Activated naive CD8-positive, alpha-beta T cell treated with anti-CD3 and anti-CD28 coated beads, Interleukin-2, amount 50 U/mL, for 24 hours (primary cell): ENCODE data around the gene NBAS.

ENCODE experiments used
- ATAC-seq: fragments of 150-1000 bp; cut with Tn5 transposase; one replicate; pipeline ENCODE4 v1.10.0; 2021
- DNase-seq: peaks from one replicate; pipeline ENCODE4 v3.0.0; 2021
- H3K27ac Mint-ChIP-seq: one replicate; pipeline ENCODE4 v1.8.0; 2021; ENCODE audit warnings: mild to moderate bottlenecking, mixed read lengths
- H3K27me3 Mint-ChIP-seq: one replicate; pipeline ENCODE4 v1.8.0; 2021; ENCODE audit warnings: mixed read lengths
- H3K36me3 Mint-ChIP-seq: one replicate; pipeline ENCODE4 v1.8.0; 2021; ENCODE audit warnings: low read depth, mixed read lengths
- H3K4me1 Mint-ChIP-seq: one replicate; pipeline ENCODE4 v1.8.0; 2021; ENCODE audit warnings: mixed read lengths
- H3K4me3 Mint-ChIP-seq: one replicate; pipeline ENCODE4 v1.8.0; 2021; ENCODE audit warnings: mild to moderate bottlenecking, moderate library complexity, mixed read lengths
- H3K9me3 Mint-ChIP-seq: one replicate; pipeline ENCODE4 v1.8.0; 2021; ENCODE audit warnings: mixed read lengths

The NBAS gene

DNA sequence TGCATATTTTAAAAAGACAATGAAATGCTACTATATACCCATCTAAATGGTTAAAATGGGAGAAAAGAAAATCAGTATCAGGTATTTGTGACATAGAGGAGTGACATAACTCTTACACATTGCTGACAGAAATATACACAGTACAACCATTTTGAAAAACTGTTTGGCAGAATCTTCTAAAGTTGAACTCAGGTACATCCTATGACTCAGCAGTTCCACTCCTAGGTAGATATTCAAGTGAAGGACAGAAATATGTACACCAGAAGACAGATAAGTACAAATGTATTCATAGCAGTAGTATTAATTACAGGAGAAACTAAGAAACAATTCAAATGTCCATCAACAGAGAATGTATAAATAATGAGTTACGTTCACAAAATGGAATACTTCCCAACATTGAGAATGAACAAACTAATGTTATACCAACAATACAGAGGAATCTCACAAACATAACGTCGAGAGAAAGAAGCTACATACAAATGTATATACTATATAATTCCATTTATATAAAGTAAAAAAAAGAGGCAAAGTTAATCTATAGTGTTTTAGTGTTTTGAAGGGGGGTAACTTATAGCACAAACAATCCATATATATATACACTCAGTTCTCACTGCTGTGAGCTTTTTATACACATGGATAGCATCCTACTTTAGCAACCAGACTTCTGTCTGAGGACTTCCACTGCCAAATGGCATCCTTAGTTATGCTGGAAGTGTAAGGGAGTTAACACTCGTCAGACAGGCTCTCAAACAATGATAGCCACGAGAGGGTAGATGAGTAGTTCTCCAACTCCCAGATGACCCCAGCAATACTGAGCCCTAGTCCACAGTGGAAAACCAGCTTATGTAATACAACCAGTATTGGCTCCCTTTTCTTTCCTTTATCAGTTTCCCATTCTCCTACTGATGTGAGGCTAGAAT, 172.5 kb downstream of the NBAS start:
- DNase-seq (no peak), ATAC-seq (no peak)
- Mint-ChIP-seq H3K27ac (no peak overlapping the region), H3K27me3 (no peaks in the 10 kb centered on the region), H3K9me3 (no peaks in the 10 kb centered on the region), H3K4me3 (no peak overlapping the region), H3K4me1 (no peaks in the 10 kb centered on the region), H3K36me3 (peaks cover 35% of the 10 kb centered on the region)

DNA sequence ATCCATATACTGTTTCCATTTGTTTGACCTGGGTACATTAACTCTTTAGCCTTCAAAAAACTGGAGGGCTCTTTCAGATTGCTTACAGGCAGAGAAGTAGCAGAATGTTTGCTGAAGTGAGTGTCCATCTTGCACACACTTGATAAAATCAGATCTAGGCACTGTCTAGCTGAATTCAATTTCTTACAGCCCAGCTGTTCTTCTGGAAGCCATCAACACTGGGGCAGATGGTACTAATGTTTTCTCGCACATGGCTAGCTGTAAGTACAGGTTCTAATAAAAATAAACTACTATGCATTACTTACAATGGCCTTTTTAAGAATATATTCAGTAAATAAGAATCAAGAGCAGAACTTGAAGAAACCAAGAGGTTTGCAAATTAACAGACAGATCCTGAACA, 175.9 kb downstream of the NBAS start:
- no peaks in the 10 kb centered on the region for H3K27me3 Mint-ChIP-seq
- peaks cover 25% of the 10 kb centered on the region for H3K36me3 Mint-ChIP-seq
- no peak overlapping the region for H3K4me3 Mint-ChIP-seq
- H3K9me3 Mint-ChIP-seq: no peaks in the 10 kb centered on the region
- DNase-seq (no peak), ATAC-seq (no peak)
- no peaks in the 10 kb centered on the region for H3K4me1 Mint-ChIP-seq
- no peak overlapping the region for H3K27ac Mint-ChIP-seq

DNA sequence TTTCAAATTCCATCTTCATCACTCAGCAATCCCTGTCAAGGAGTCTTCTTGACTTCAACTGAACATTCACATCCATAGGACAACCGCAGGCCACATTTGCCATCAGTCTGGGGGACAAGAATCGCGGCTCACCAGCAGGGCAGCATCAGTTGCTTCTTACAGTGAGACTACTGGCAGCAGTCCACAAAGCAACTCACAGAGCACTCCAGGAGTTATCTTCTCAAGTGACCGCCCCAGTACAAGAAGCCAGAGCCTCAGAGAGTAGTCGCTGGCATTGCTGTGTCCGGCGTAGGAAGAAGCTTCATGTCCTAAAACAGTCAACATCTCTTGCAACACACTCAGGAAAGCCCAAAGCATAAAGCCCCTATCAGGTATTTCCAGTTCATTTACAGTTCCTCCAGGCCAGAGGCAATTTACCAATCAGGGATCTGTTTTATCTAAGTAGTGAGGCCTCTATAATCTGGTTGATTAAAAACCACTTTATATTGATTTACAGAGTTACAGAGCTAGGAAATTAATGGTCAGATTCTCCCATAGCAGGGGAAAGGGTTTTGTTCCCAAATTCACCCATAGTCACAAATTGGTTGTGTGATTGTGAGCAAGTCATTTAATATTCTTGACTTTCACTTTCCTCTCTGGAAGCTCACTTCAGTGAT, 177.3 kb downstream of the NBAS start:
- Mint-ChIP-seq H3K27ac (no peak overlapping the region), H3K36me3 (peaks cover 25% of the 10 kb centered on the region), H3K9me3 (no peaks in the 10 kb centered on the region), H3K4me3 (no peak overlapping the region), H3K27me3 (no peaks in the 10 kb centered on the region), H3K4me1 (peaks cover 2% of the 10 kb centered on the region)
- DNase-seq (no peak), ATAC-seq (no peak)

DNA sequence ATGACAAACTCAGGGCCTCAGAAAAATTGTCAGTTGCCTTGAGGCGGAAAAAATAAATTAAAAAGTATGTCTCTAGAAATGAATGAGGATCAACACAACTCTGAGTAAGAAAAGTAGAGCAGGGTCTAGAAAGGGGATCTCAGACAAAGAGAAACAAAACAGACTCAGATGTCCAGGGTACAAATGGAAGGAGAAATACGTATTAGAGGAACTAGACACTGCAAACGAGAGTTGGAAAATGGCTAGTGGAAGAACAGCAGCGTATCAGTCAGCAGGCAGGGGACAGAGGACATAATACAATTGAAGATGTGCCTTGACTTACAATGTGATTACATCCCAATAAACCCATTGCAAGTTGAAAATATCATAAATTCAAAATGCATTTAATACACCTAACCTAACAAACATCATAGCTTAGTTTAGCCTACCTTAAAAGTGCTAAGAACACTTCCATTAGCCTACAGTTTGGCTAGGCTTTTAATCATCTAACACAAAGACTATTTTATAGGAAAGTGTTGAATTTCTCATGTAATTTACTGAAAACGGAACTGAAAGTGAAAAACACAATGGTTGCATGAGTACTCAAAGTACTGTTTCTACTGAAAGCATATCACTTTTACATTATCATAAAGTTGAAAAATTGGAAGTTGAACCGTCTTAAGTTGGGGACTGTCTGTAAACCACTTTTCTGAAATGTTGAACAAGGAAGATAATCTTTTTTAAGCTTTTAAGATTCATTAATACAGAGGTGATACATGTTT, 182.8 kb downstream of the NBAS start:
- Mint-ChIP-seq H3K27ac (no peak overlapping the region), H3K9me3 (no peaks in the 10 kb centered on the region), H3K27me3 (no peaks in the 10 kb centered on the region), H3K4me1 (peaks cover 10% of the 10 kb centered on the region), H3K36me3 (peaks cover 35% of the 10 kb centered on the region), H3K4me3 (no peak overlapping the region)
- no peak for DNase-seq
- no peak for ATAC-seq

DNA sequence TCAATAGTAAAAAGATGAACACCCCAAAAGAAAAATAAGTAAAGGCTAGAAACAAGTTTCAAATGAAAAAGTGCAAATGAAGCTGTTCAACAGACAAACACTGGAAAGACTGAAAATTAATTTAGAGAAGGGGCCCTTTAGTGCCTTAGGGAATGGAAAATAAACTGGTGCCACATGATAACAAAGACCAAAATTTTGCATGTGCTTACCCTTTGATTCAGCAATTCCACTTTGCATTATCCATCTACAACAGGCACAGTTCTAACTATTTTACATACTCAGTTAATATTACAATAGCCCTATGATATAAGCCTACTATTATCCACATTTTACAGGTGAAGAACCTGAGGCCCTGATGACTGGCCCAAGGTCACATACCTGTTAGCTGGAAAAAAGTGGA, 183.9 kb downstream of the NBAS start:
- no peak for ATAC-seq
- Mint-ChIP-seq H3K36me3 (peaks cover 34% of the 10 kb centered on the region), H3K27me3 (no peaks in the 10 kb centered on the region), H3K4me1 (peaks cover 10% of the 10 kb centered on the region), H3K9me3 (no peaks in the 10 kb centered on the region), H3K4me3 (no peak overlapping the region), H3K27ac (no peak overlapping the region)
- no peak for DNase-seq

DNA sequence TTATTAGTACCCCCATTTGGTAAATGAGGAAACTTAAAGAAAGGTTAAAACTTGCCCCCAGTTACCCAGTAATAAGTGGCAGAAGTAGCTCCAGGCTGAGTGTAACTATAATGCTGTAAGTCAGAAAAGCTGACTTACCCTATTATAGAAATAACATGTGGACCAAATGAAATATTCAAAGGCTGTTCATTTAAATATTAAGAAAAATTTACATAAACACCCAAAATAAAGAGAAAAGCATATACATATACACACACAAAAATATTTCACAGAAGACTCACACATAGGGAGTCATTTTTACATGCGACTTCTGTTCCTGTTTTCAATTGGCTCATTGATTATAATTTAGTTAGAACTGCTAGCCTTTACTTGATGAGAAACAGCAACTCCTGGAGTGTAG, 189.1 kb downstream of the NBAS start:
- no peak for ATAC-seq
- no peaks in the 10 kb centered on the region for H3K27me3 Mint-ChIP-seq
- DNase-seq: no peak
- no peak overlapping the region for H3K27ac Mint-ChIP-seq
- H3K4me3 Mint-ChIP-seq: no peak overlapping the region
- H3K9me3 Mint-ChIP-seq: no peaks in the 10 kb centered on the region
- peaks cover 28% of the 10 kb centered on the region for H3K36me3 Mint-ChIP-seq
- peaks cover 2% of the 10 kb centered on the region for H3K4me1 Mint-ChIP-seq

DNA sequence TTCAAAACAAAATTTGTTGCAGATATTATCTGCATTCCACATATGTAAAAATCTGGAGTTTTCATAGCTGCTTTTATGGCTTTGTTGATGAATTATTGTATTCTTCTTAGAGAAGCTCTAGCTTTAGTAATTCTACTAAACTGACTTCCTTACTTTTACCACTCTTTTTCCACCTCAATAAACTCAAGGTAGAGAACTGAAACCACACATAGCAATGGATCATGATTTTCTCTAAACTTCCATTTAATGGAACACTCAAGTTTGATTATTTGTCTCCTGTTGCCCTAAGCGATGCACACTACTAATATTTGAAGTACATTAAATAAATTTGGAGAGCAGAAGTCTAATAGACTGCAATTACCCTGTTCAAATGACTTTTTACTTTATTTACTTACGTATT, 192.0 kb downstream of the NBAS start:
- H3K36me3 Mint-ChIP-seq: peaks cover 39% of the 10 kb centered on the region
- ATAC-seq (no peak), DNase-seq (no peak)
- no peak overlapping the region for H3K27ac Mint-ChIP-seq
- no peaks in the 10 kb centered on the region for H3K27me3 Mint-ChIP-seq
- H3K4me1 Mint-ChIP-seq: peaks cover 2% of the 10 kb centered on the region
- no peak overlapping the region for H3K4me3 Mint-ChIP-seq
- no peaks in the 10 kb centered on the region for H3K9me3 Mint-ChIP-seq

DNA sequence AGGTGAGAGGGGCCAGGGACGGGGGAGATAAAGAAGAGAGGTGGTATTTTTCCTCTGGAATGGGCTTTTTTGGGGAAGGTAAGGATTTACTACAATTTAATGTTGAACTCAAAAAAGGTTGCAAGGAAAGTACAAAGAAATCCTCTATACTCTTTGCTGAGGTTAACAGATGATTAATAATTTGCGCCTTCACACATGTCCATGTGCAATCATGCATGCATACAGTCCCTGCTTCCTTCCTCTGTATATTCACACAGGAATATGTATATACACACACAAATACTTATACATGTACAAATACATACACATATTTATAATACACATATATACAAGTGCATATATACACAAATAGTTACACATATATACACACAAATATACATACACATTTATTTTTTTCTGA, 193.4 kb downstream of the NBAS start:
- H3K4me3 Mint-ChIP-seq: no peak overlapping the region
- H3K27me3 Mint-ChIP-seq: no peaks in the 10 kb centered on the region
- H3K9me3 Mint-ChIP-seq: no peaks in the 10 kb centered on the region
- peaks cover 36% of the 10 kb centered on the region for H3K36me3 Mint-ChIP-seq
- DNase-seq (no peak), ATAC-seq (no peak)
- no peak overlapping the region for H3K27ac Mint-ChIP-seq
- peaks cover 2% of the 10 kb centered on the region for H3K4me1 Mint-ChIP-seq

DNA sequence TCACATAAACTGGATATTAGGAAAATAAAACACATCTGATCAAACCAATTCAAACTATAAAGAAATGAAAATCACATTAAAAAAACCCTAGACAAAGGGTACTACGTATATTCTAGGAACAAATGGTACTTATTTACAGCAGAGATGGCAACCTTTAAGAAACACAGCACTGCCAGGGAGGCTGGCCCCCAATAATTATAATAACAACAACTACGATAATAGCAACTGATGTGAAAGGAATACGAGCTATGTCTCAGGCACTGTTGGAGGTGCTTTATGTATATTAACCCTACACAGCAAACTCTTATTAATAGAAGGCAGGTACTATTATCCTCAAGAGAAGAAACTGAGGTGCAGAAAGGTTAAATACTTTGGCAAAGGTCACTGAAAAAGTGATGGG, 193.9 kb downstream of the NBAS start:
- H3K27me3 Mint-ChIP-seq: no peaks in the 10 kb centered on the region
- ATAC-seq (no peak), DNase-seq (no peak)
- no peaks in the 10 kb centered on the region for H3K9me3 Mint-ChIP-seq
- H3K36me3 Mint-ChIP-seq: peaks cover 34% of the 10 kb centered on the region
- no peak overlapping the region for H3K27ac Mint-ChIP-seq
- H3K4me1 Mint-ChIP-seq: peaks cover 2% of the 10 kb centered on the region
- H3K4me3 Mint-ChIP-seq: no peak overlapping the region

DNA sequence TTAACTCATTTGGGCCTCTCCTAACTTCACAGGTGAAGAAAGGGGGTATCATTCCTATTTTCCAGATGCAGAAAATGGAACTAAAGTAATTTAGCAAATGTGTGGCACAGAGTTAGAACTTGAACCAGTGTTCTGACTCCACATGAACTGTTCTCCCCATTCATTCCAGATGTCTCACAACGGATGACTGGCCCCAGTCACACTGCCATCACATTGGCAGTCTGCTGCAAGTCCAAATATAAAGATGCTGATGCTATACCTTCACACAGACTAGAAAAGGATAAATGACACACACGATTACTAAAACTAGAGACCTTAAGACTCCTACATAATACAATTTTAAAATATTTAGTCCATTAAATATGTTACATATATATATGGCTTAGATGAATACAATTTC, 195.7 kb downstream of the NBAS start:
- Mint-ChIP-seq H3K4me3 (no peak overlapping the region), H3K9me3 (no peaks in the 10 kb centered on the region), H3K27ac (no peak overlapping the region), H3K4me1 (peaks cover 2% of the 10 kb centered on the region), H3K27me3 (no peaks in the 10 kb centered on the region), H3K36me3 (peaks cover 31% of the 10 kb centered on the region)
- ATAC-seq (no peak), DNase-seq (no peak)

DNA sequence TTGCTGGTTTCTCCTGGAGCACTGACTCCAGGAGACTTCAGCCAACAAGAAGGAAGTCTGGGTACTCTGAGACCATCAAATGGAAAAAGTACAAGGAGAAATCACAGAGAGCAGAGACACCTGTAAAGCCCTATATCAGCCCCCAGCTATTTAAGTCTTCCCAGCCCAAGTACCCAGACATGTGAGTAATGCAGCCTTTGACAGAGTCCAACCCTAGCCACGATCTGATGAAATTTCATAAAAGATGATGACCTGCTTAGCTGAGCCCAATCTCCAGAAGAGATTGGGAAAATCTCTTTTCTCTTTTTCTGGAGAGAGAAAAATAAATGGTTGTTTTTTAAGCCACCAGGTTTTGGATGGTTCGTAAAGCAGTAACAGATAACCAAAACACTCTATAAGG, 196.6 kb downstream of the NBAS start:
- Mint-ChIP-seq H3K4me3 (no peak overlapping the region), H3K4me1 (peaks cover 2% of the 10 kb centered on the region), H3K36me3 (peaks cover 31% of the 10 kb centered on the region), H3K9me3 (no peaks in the 10 kb centered on the region), H3K27ac (no peak overlapping the region), H3K27me3 (no peaks in the 10 kb centered on the region)
- no peak for DNase-seq
- no peak for ATAC-seq

DNA sequence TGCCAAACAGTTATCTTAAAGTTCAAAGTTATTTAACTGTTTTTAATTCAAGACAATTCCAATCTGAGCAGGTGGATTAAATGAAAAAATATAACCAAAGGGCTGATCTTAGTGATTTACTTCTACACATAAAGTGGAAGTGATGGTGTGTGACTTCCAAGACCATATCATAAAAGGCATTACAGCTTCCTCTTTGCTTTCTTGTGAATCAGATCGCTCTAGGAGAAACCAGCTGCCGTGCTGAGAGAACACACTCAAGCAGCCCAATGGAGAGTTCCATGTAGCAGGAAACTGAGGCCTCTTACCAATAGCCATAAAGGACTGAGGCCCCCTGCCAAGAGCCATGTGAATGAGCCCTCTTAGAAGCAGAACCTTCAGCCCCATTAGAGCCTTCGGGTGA, 197.4 kb downstream of the NBAS start:
- no peak for DNase-seq
- H3K36me3 Mint-ChIP-seq: peaks cover 34% of the 10 kb centered on the region
- no peak for ATAC-seq

DNA sequence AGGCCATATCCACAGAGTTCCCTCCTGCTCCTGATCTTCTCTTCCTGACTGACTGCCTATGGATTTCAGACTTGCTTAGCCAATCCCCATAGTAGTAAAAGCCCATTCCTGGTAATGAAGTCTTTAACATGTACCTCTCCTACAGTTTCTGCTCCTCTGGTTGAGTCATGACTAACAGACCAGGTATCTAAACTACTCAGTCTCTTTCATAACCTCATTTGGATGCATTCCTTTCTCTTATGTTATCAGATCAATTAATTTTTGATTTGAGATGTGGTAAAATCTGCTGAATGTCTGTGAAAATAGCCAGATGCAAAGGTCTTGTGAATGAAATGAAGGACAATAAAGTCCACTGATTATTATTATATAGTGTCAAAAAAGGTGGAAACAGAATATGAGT, 198.0 kb downstream of the NBAS start:
- peaks cover 37% of the 10 kb centered on the region for H3K36me3 Mint-ChIP-seq

More for the DNA sequence above, 197.4 kb downstream of the NBAS start:
- no peak overlapping the region for H3K27ac Mint-ChIP-seq
- no peaks in the 10 kb centered on the region for H3K4me1 Mint-ChIP-seq
- H3K9me3 Mint-ChIP-seq: no peaks in the 10 kb centered on the region
- no peak overlapping the region for H3K4me3 Mint-ChIP-seq
- no peaks in the 10 kb centered on the region for H3K27me3 Mint-ChIP-seq

DNA sequence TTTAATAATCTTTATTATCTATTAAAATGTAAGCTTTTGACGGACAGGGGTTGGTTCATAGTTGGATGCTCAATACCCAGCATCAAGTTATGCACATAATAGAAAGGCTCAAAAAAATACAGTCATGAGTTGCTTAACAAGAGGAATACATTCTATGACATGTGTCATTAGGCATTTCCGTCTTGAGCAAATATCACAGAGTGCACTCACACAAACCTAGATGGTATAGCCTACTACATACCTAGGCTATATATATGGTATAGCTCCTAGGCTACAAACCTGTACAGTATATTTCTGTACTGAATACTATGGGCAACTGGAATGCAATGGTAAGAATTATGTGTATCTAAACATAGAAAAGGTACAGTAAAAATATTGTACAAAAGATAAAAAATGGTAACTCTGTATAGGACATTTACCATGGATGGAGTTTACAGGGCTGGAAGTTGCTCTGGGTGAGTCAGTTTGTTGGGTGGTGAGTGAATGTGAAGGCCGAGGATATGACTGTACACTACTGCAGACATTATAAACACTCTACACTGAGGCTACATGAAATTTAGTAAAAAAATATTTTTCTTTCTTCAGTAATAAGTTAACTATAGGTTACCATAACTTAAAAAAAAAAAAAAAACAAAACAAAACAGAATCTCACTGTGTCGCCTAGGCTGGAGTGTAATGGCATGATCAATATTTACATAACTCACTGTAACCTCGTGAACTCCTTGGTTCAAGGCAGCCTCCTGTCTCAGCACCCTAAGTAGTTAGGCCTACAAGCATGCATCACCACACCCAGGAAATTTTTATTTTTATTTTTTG, 201.2 kb downstream of the NBAS start:
- no peak for ATAC-seq
- Mint-ChIP-seq H3K4me1 (peaks cover 4% of the 10 kb centered on the region), H3K27me3 (no peaks in the 10 kb centered on the region), H3K9me3 (no peaks in the 10 kb centered on the region), H3K4me3 (no peak overlapping the region), H3K27ac (no peak overlapping the region), H3K36me3 (peaks cover 46% of the 10 kb centered on the region)
- no peak for DNase-seq

More for the DNA sequence above, 198.0 kb downstream of the NBAS start:
- Mint-ChIP-seq H3K4me3 (no peak overlapping the region), H3K27ac (no peak overlapping the region), H3K9me3 (no peaks in the 10 kb centered on the region), H3K27me3 (no peaks in the 10 kb centered on the region), H3K4me1 (no peaks in the 10 kb centered on the region)
- no peak for ATAC-seq
- DNase-seq: no peak
